ENCODE measurements around the gene MBNL1. TPM values are rescaled to one million over a fixed set of nuclear protein-coding genes. Genes with fewer than 3 reads are reported as not detected.
A peak's percentile ranks its signal among the peaks of the same experiment; 100 is the strongest.

The MBNL1 gene
- total RNA-seq, 2 donors from 2014 or later, result 199 to 327 TPM

DNA sequence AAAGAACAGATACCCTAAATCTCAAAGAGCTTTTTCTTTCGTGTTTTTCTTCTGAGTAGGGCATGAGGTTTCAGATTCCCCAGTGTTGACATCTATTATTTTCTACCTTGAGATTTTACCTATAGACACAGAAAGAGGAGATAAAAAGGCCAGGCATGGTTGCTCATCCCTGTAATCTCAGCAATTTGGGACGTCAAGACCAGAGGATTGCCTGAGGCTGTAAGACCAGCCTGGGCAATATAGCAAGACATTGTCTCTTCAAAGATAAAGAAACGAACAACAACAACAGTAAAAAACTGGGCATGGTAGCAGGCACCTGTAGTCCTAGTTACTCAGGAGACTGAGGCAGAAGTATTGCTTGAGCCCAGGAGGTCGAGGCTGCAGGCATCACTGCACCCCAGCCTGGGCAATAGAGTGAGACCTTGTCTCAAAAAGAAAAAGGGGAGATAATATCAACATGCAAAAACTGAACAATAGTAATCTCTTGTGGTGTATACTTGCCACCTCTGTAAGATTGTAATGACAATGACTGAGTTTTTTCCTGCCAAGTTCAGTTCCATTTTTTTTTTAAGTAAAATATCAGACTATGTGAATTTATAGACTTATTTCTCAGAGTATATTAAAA, 71.3 kb downstream of the MBNL1 start:
- TF ChIP-seq, protein P1, sequence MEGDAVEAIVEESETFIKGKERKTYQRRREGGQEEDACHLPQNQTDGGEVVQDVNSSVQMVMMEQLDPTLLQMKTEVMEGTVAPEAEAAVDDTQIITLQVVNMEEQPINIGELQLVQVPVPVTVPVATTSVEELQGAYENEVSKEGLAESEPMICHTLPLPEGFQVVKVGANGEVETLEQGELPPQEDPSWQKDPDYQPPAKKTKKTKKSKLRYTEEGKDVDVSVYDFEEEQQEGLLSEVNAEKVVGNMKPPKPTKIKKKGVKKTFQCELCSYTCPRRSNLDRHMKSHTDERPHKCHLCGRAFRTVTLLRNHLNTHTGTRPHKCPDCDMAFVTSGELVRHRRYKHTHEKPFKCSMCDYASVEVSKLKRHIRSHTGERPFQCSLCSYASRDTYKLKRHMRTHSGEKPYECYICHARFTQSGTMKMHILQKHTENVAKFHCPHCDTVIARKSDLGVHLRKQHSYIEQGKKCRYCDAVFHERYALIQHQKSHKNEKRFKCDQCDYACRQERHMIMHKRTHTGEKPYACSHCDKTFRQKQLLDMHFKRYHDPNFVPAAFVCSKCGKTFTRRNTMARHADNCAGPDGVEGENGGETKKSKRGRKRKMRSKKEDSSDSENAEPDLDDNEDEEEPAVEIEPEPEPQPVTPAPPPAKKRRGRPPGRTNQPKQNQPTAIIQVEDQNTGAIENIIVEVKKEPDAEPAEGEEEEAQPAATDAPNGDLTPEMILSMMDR (IDR thresholded peaks at IDR 0.05), result no peak
- peaks cover 0 to 36% of the 10 kb centered on the region in 2 donors for H3K4me1 ChIP-seq
- peaks cover 4% of the 10 kb centered on the region for H3K36me3 ChIP-seq
- H3K4me3 ChIP-seq, result no peak overlapping the region
- no peaks in the 10 kb centered on the region for H3K27me3 ChIP-seq
- H3K27ac ChIP-seq, result no peak overlapping the region
- no peaks in the 10 kb centered on the region for H3K9me3 ChIP-seq
- DNase-seq (ENCODE audit: low spot score), result no peak

DNA sequence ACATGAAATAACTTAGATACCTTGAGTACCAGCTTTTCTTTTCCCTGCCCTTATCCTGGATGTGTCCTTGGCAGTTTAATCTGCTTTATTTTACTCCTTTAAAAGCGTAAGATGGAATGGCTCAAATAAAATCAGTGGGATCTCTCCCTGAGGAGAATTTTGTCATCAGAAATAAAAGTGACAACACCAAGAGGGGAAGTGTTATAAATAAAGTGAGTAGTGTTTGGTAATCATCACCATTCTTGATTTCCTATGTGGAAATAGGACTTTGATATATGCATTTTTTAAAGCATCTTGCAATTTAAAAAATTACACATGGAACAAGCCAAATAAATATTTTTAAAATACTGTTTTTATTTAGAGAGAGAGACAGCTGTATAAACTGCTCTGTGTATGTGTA, 76.5 kb downstream of the MBNL1 start:
- Histone ChIP-seq H3K27me3 (no peaks in the 10 kb centered on the region), H3K4me3 (no peak overlapping the region), H3K27ac (no peak overlapping the region), H3K9me3 (no peaks in the 10 kb centered on the region), H3K4me1 (peaks cover 0 to 59% of the 10 kb centered on the region in 2 donors), H3K36me3 (peaks cover 4% of the 10 kb centered on the region)
- TF ChIP-seq, protein P1 (IDR thresholded peaks at IDR 0.05), result no peak
- no peak for DNase-seq (ENCODE audit: low spot score)

DNA sequence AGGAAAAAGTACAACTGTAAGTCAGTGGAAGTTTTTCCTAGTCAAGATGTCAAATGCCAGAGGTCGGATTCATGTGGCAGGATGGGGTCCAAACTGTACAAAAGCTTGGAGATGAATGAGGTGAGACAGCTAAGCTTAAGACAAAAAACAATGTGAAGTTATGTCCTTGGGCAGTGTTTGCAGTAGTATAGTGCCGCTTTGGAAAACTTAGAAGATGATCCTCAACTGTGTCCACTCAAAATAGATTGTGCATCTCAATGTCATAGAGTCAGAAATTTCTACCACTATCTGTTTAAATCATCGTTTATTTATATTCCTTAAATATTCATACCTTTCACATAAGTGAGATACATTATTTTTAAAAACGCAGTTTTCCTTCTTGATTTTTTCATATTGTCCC, 77.3 kb downstream of the MBNL1 start:
- no peaks in the 10 kb centered on the region for H3K36me3 ChIP-seq
- H3K27ac ChIP-seq, result no peak overlapping the region
- TF ChIP-seq, protein P1 (IDR thresholded peaks at IDR 0.05), result no peak
- H3K27me3 ChIP-seq, result no peaks in the 10 kb centered on the region
- no peaks in the 10 kb centered on the region for H3K9me3 ChIP-seq
- peaks cover 0 to 61% of the 10 kb centered on the region in 2 donors for H3K4me1 ChIP-seq
- DNase-seq (ENCODE audit: low spot score), result no peak
- no peak overlapping the region for H3K4me3 ChIP-seq

DNA sequence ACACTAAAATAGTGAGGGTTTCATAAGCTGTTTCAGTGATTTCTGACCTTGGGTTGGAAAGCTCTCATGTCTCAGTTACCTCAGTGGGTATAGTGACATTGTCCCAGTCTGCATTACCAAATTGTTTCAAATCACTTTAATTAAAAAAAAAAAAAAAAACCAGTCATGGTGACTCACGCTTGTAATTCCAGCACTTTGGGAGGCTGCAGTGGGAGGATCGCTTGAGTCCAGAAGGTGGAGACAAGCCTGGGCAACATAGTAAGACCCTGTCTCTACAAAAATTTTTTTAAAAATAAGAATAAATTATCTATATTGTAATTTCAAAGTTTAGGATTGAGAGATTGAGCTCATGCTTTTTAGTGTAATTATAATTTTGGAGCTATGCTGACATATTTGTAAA, 78.0 kb downstream of the MBNL1 start:
- Histone ChIP-seq H3K36me3 (no peaks in the 10 kb centered on the region), H3K4me3 (no peak overlapping the region), H3K9me3 (no peaks in the 10 kb centered on the region), H3K27me3 (no peaks in the 10 kb centered on the region), H3K27ac (no peak overlapping the region), H3K4me1 (peaks cover 0 to 66% of the 10 kb centered on the region in 2 donors)
- DNase-seq (ENCODE audit: low spot score), result no peak
- TF ChIP-seq, protein P1 (IDR thresholded peaks at IDR 0.05), result no peak

DNA sequence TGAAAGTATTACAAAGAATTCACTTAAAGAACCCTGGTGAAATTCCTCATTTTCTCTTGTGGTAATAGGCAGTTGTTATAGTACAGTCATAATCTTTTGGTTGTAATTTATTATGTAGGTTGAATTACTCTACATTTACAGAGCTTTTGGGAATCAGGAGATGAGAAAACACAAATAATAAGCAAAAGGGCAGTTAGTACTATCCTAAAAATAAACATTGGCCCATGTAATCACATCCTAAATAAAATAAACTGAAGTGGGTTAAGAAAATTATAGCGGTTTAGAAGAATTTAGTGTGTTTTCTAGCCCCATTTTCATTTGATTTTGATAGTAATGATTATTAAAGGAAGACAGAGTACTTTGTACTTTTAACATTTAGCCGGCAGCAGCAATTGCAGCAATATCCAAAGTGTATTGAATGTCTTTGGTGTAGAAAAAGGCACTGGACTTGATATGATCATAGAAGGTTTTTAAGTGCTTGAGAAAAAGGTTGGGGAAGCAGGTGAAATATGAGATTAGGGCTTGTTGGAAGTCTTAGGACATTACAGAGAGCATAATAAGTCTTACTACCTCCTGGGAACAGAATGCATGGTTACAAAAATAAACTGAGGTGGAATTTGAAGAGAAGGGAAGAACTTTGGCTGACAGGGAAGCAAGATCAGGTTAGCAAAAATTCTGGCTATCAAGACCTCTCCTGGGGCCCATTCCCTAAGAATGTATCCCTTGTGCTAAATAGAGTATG, 79.9 kb downstream of the MBNL1 start:
- Histone ChIP-seq H3K27me3 (no peaks in the 10 kb centered on the region), H3K36me3 (no peaks in the 10 kb centered on the region), H3K9me3 (no peaks in the 10 kb centered on the region), H3K4me1 (peaks cover 0 to 73% of the 10 kb centered on the region in 2 donors), H3K4me3 (no peak overlapping the region), H3K27ac (peak overlapping the region in 1 of 2 donors; percentile 27)
- no peak for DNase-seq (ENCODE audit: low spot score)
- TF ChIP-seq, protein P1 (IDR thresholded peaks at IDR 0.05), result no peak

All from right atrium auricular region (tissue), 2 donors.